SJSA1 (cell line): Measurements from ENCODE around the gene CABP4. TPM values are rescaled to one million over a fixed set of nuclear protein-coding genes. Genes with fewer than 3 reads are reported as not detected.

Experiments used
- DNase-seq, 2 experiments: peaks; one replicate each; pipeline ENCODE4 v3.0.0-alpha.2; 2015 to 2020; ENCODE audit warnings: low spot score in 2 of 2, low read depth in 1 of 2
- H3K27ac ChIP-seq: fragments of 250-450 bp; sonication (Bioruptor Pico); 2 replicates; pipeline ENCODE4 v1.5.1; 2020; ENCODE audit warnings: mild to moderate bottlenecking, moderate library complexity
- H3K27me3 ChIP-seq: fragments of 250-450 bp; sonication (Bioruptor Pico); replicated peaks from 2 replicates; pipeline ENCODE4 v1.5.1; 2020; ENCODE audit warnings: mild to moderate bottlenecking, moderate library complexity
- H3K36me3 ChIP-seq: fragments of 250-450 bp; sonication (Bioruptor Pico); 2 replicates; pipeline ENCODE4 v1.5.1; 2020; ENCODE audit warnings: mild to moderate bottlenecking
- H3K4me1 ChIP-seq: fragments of 250-450 bp; sonication (Bioruptor Pico); replicated peaks from 2 replicates; pipeline ENCODE4 v1.6.1; 2021; ENCODE audit warnings: mild to moderate bottlenecking
- H3K4me3 ChIP-seq: fragments of 250-450 bp; sonication (Bioruptor Pico); 2 replicates; pipeline ENCODE4 v1.5.1; 2020; ENCODE audit warnings: mild to moderate bottlenecking
- H3K9me3 ChIP-seq: fragments of 250-450 bp; sonication (Bioruptor Pico); replicated peaks from 2 replicates; pipeline ENCODE4 v1.5.1; 2020; ENCODE audit warnings: mild to moderate bottlenecking
- total RNA-seq: library from RNA; depleted of rRNA; stranded (reverse); fragments of >200 nt; shearing (Covaris generic); gene quantifications from 2 replicates; pipeline ENCODE4 v1.2.3, GENCODE V29; 2014

The CABP4 gene
- total RNA-seq, 1 experiment from 2014 or later, result not detected

GRCh38 chr11:67449116-67449844 is 5.9 kb upstream of the CABP4 start:
- H3K36me3 ChIP-seq, result no peaks in the 10 kb centered on the region
- DNase-seq, result no peak
- H3K4me1 ChIP-seq, result peaks cover 14% of the 10 kb centered on the region
- H3K4me3 ChIP-seq, result no peak overlapping the region
- no peaks in the 10 kb centered on the region; the same call in 1 of the 2 replicates for H3K9me3 ChIP-seq
- no peak overlapping the region for H3K27ac ChIP-seq
- H3K27me3 ChIP-seq, result no peaks in the 10 kb centered on the region

GRCh38 chr11:67450796-67451657 is 4.1 kb upstream of the CABP4 start:
- no peaks in the 10 kb centered on the region; the same call in 1 of the 2 replicates for H3K9me3 ChIP-seq
- no peak for DNase-seq
- no peak overlapping the region for H3K27ac ChIP-seq
- H3K4me1 ChIP-seq, result peaks cover 14% of the 10 kb centered on the region
- H3K4me3 ChIP-seq, result no peak overlapping the region
- H3K36me3 ChIP-seq, result no peaks in the 10 kb centered on the region
- H3K27me3 ChIP-seq, result no peaks in the 10 kb centered on the region

- no peak overlapping the region for H3K4me3 ChIP-seq
- H3K27me3 ChIP-seq, result no peaks in the 10 kb centered on the region
Measured at GRCh38 chr11:67451658-67451976, 3.5 kb upstream of the CABP4 start.

GRCh38 chr11:67452141-67452952 is 2.8 kb upstream of the CABP4 start, which contains the start of gene GPR152:
TSS of gene GPR152 (minus strand) at chr11:67452729. CDS start at chr11:67452724, 5 bp downstream.
- no peak for DNase-seq
- Histone ChIP-seq H3K9me3 (no peaks in the 10 kb centered on the region; the same call in 1 of the 2 replicates), H3K27ac (no peak within 1 kb of the TSS), H3K4me1 (peaks cover 7% of the 10 kb centered on the region), H3K27me3 (no peaks in the 10 kb centered on the region; the same call in 1 of the 2 replicates), H3K4me3 (no peak within 1 kb of the TSS), H3K36me3 (no peaks in the 10 kb centered on the region)

More at GRCh38 chr11:67451658-67451976, 3.5 kb upstream of the CABP4 start:
- Histone ChIP-seq H3K4me1 (peaks cover 14% of the 10 kb centered on the region), H3K9me3 (no peaks in the 10 kb centered on the region; the same call in 1 of the 2 replicates), H3K36me3 (no peaks in the 10 kb centered on the region), H3K27ac (no peak overlapping the region)
- DNase-seq, result no peak

- DNase-seq, result no peak
- Histone ChIP-seq H3K27me3 (no peaks in the 10 kb centered on the region; the same call in 1 of the 2 replicates), H3K36me3 (no peaks in the 10 kb centered on the region), H3K27ac (no peak overlapping the region), H3K9me3 (no peaks in the 10 kb centered on the region; the same call in 1 of the 2 replicates), H3K4me1 (no peaks in the 10 kb centered on the region), H3K4me3 (no peak overlapping the region)
Measured at GRCh38 chr11:67453816-67454732, 1.1 kb upstream of the CABP4 start.

- no peaks in the 10 kb centered on the region; the same call in 1 of the 2 replicates for H3K9me3 ChIP-seq
- no peaks in the 10 kb centered on the region for H3K36me3 ChIP-seq
- no peaks in the 10 kb centered on the region for H3K4me1 ChIP-seq
- H3K27me3 ChIP-seq, result no peaks in the 10 kb centered on the region; the same call in 1 of the 2 replicates
- DNase-seq, result no peak
- H3K4me3 ChIP-seq, result no peak overlapping the region
- no peak overlapping the region for H3K27ac ChIP-seq
Measured at GRCh38 chr11:67456068-67456705, 1.0 kb downstream of the CABP4 start.

GRCh38 chr11:67457453-67457852 is 2.3 kb downstream of the CABP4 start:
- Histone ChIP-seq H3K27ac (no peak overlapping the region), H3K4me3 (no peak overlapping the region), H3K27me3 (no peaks in the 10 kb centered on the region; the same call in 1 of the 2 replicates), H3K9me3 (no peaks in the 10 kb centered on the region; the same call in 1 of the 2 replicates), H3K36me3 (no peaks in the 10 kb centered on the region), H3K4me1 (no peaks in the 10 kb centered on the region)
- DNase-seq, result no peak

GRCh38 chr11:67458266-67458665 is 3.1 kb downstream of the CABP4 start:
- no peaks in the 10 kb centered on the region; the same call in 1 of the 2 replicates for H3K9me3 ChIP-seq
- H3K4me3 ChIP-seq, result no peak overlapping the region
- H3K27me3 ChIP-seq, result no peaks in the 10 kb centered on the region; the same call in 1 of the 2 replicates
- no peaks in the 10 kb centered on the region for H3K4me1 ChIP-seq
- no peak overlapping the region for H3K27ac ChIP-seq
- no peak for DNase-seq
- no peaks in the 10 kb centered on the region for H3K36me3 ChIP-seq

- no peak overlapping the region for H3K27ac ChIP-seq
- no peaks in the 10 kb centered on the region for H3K9me3 ChIP-seq
- no peak for DNase-seq
- H3K27me3 ChIP-seq, result no peaks in the 10 kb centered on the region
- H3K4me3 ChIP-seq, result no peak overlapping the region
- H3K36me3 ChIP-seq, result peaks cover 6% of the 10 kb centered on the region; the same call in 1 of the 2 replicates
- H3K4me1 ChIP-seq, result peaks cover 15% of the 10 kb centered on the region
Measured at GRCh38 chr11:67463186-67463585, 8.0 kb downstream of the CABP4 start.

GRCh38 chr11:67463680-67464410 is 8.7 kb downstream of the CABP4 start:
- 0 out of 2 replicates have a peak, but pooled peaks cover 2% of the 10 kb centered on the region for H3K9me3 ChIP-seq
- no peak overlapping the region for H3K4me3 ChIP-seq
- no peaks in the 10 kb centered on the region for H3K27me3 ChIP-seq
- peaks cover 8% of the 10 kb centered on the region for H3K36me3 ChIP-seq
- peak; percentile 73 to 95 for DNase-seq
- H3K27ac ChIP-seq, result peak overlapping the region; percentile 48
- peaks cover 21% of the 10 kb centered on the region for H3K4me1 ChIP-seq

GRCh38 chr11:67464411-67465188 is 9.4 kb downstream of the CABP4 start:
- Histone ChIP-seq H3K36me3 (peaks cover 9% of the 10 kb centered on the region), H3K27ac (peak overlapping the region; percentile 48), H3K4me1 (peaks cover 26% of the 10 kb centered on the region), H3K27me3 (no peaks in the 10 kb centered on the region), H3K4me3 (no peak overlapping the region), H3K9me3 (0 out of 2 replicates have a peak, but pooled peaks cover 2% of the 10 kb centered on the region)
- no peak for DNase-seq
